ENCODE results near the gene RYK.

GRCh38 chr3:134249296-134249841, 1.3 kb downstream of the RYK start:
- no peak for TF ChIP-seq CTCF (IDR thresholded peaks at IDR 0.05)
- TF ChIP-seq EP300 (IDR thresholded peaks at IDR 0.05; ENCODE audit: low read depth): no peak
- TF ChIP-seq POLR2A (IDR thresholded peaks at IDR 0.05): no peak
- TF ChIP-seq POLR2AphosphoS5 (IDR thresholded peaks at IDR 0.05): no peak
